GM18517 (cell line): ENCODE measurements around the gene ACTN2.

Experiments
- ATAC-seq: cut with Tn5 transposase; IDR thresholded peaks from one replicate; pipeline ENCODE4 v1.9.1; 2021; ENCODE audit warnings: mild to moderate bottlenecking, moderate library complexity; ENCODE audit not compliant: unreplicated experiment

The ACTN2 gene

DNA sequence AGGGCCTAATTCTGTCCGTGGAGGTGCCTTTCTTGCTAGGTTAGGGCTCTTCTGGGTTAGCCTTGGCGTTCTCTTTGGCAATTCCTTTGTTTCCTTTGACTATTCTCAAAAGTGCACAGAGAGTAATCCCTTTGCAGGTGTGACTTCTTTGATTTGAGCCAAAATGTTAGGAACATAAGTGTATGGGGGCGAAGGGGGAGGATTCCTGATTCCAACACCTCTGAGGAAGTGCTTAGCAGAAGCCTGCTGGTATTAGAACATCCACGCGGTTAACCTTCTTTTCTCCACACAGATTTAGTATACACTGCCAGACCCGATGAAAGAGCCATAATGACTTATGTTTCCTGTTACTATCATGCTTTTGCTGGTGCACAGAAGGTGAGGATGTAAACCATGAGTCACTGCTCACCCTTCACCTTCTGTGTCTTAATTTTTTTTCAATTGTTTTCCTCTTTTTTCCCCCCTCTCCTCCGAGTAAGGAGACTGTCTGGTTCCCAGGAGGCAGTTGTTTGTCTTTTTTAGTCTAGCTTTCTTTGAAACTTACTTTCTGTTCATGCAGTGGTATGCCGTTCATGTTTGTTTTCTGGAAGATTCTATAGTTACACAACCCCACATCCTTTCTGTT lies 48.0 kb downstream of the ACTN2 start:
- ATAC-seq: no peak

DNA sequence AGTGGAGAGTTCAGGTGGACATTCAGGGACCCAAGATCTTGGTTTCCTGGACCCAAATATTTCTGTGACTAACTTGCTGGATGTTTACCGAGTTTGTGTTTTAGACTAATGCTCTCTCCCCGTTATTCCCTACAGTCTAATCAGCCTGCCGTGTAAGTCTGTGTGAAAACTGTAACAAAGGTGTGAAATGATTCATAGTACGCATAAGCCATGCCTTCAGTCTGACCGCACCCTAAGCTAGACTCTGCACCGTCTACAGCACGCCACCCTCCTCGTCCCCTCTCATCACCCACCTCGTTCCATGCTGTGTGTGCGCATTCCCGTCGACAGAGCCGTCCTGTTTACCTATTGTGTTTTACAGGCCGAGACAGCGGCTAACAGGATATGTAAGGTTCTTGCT lies 50.5 kb downstream of the ACTN2 start:
- ATAC-seq: no peak

DNA sequence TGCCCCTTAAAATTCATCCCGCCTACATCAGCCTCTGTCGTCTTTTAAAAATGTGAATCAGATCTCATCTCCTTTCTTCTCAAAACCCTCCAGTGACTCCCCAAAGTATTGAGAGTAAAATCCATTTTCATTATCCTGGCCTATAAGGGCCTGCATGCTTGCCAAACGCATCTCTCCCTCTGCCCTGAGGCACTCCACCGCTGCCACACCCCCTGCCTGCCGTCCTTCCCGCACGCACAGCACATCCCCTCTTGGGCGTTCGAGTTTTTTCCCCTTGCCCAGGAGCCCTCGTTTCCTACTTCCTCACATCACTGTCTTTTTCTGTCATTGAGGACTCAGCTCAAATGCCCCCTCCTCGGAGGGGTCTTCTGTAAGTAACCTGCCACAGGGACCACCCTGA lies 55.5 kb downstream of the ACTN2 start:
- no peak for ATAC-seq

DNA sequence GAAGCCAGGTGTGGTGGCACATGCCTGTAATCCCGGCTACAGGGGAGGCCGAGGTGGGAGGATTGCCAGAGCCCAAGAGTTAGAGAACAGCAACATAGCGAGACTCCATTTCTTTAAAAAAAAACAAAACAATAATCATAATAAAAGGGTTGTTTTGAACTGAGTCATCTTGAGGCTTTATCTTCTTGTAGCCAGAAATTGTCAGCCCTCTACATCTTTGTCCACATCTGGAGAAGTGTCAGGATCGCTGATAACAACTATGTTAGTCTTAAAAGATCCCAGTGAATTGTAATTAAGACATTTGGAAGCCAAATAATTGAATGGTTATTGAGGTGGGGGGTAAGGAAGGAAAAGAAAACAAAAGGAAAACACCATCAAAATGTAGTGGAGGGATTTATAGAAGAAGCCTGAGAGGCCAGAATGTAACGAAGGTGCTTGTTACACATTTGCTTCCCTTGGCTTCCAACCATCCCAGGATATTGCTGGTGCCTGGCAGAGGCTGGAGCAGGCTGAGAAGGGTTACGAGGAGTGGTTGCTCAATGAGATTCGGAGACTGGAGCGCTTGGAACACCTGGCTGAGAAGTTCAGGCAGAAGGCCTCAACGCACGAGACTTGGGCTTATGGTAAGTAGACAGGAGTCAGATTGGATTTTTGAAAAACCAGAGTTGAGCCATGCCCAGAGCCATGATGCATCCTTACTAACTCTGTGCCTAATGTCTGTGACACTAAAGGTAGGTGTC lies 56.3 kb downstream of the ACTN2 start:
- ATAC-seq: no peak

DNA sequence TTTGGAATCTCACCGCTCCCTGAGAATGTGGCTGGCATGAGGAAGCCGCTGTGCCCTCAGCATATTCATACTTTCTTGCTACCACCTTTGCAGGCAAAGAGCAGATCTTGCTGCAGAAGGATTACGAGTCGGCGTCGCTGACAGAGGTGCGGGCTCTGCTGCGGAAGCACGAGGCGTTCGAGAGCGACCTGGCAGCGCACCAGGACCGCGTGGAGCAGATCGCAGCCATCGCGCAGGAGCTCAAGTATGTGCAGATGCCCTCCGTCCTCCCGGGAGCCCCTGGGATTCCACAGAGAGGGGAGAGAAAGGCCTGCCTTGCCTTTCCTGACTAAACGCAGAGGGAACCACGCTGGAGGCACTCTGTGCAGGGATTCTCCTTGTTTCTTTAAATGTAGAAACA lies 58.2 kb downstream of the ACTN2 start:
- ATAC-seq: no peak

DNA sequence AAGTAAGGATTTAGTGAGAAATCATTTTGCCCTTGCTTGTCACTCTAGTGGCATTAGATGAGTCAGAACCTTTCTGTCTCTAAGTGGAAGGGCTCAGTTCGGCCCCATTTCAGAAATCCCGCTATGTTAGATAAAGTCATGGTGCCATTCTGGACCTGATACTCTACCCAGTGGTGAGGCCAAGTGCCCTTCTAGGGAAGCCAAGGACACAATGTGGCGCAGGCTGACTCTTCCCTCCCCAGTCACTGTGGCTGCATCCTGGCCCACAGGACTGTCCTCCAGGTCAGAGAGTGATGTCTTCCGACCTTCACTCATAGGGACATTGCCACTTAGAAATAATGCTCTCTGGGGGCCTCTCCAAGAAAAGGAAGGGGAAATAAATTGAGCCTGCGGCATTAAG lies 60.5 kb downstream of the ACTN2 start:
- ATAC-seq: no peak

DNA sequence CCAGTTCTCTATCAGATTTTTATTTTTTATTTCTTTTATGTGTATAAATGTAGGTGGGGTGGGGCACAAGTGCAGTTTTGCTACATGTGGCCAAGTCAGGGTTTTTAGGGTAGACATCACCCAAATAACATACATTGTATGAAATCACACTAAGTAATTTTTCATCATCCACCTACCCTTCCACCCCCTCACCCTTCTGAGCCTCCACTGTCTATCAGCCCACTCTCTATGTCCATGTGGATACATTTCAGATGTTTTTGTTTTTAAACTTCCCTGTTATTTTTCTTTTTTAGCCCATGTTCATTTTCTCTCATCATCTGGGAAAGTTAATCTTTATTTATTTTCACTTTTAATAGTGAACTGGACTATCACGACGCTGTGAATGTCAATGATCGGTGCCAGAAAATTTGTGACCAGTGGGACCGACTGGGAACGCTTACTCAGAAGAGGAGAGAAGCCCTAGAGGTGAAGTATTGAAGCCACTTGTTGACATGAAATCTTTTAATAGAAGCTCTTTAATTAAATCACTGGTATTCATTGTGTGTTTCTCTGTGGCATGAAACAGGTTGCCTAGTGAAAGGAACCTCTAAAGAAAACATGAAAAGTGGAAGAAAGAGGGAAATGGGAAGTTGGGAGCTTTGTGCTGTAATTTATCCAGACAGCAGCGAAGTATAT lies 61.1 kb downstream of the ACTN2 start:
- no peak for ATAC-seq

DNA sequence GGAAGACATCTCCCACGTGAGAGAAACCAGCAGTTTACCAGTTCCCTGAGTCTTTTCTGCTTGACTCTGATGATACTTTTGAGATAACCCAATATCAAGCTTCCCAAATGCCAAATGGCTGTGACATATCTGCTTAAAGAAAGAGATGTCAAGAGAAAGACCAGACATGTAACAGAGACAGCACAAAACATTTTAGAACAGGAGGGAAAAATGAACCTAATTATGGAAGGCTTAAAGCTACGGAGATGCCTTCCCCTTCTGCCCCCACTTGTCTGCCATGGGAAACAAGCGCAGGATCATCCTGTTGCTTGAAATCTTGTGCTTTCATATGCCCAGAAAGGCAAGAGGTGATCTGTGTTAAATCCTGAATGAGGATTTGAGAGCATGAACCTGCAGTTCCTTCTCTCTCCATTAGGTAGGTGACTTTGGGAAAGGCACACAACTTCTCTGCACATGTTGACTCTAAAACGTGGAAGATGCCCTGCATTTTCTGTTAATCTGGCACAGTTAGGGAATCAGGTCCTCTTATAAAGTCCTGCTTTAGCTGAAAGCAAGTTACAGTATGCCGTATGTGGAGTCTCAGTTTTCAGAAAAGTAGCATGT lies 62.1 kb downstream of the ACTN2 start:
- ATAC-seq: no peak

DNA sequence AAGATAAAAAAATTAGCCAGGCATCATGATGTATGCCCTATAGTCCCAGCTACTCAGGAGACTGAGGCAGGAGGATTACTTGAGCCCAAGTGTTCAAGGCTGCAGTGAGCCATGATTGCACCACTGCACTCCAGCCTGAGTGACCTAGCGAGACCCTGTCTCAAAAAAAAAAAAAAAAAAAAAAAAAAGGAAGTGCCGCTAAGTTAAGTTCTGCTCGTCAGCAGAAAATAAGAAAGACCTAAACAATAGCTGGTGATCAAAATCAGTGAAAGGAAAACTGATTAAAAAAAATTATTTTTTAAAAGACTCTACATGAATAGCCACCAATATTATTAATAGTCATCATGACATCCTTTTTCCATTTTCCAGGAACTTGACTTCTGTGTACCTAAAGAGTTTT lies 64.6 kb downstream of the ACTN2 start:
- ATAC-seq: no peak

DNA sequence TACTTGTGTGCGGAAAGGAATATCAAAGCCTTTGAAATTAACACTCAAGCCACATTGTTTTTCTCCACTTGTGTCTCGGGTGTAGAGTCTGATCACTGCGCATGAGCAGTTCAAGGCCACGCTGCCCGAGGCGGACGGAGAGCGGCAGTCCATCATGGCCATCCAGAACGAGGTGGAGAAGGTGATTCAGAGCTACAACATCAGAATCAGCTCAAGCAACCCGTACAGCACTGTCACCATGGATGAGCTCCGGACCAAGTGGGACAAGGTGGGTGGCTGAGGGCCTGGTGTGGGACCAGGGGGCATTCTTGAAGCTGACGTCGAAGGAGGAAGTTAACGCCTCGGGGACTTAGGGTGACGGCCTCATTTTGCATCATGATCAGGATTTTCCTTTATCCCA lies 65.1 kb downstream of the ACTN2 start:
- ATAC-seq: no peak

DNA sequence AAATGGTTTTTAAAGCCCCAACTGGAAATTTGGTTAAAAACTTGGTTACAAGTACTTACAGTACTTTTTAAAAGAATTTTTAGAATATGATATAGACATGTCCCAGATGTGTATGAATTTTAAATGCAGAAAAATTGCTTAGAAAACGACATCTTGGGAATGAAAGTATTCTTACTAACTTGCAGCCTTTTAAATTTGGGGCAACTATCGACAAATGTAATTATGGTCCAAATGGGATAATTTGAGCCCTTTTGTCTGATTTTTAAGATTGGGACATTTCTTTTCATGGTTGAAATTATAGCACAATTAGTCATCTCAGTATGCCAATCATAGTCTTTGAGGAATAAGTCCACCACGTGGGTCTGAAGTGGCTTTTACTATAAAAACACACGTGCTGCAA lies 65.6 kb downstream of the ACTN2 start:
- no peak for ATAC-seq

DNA sequence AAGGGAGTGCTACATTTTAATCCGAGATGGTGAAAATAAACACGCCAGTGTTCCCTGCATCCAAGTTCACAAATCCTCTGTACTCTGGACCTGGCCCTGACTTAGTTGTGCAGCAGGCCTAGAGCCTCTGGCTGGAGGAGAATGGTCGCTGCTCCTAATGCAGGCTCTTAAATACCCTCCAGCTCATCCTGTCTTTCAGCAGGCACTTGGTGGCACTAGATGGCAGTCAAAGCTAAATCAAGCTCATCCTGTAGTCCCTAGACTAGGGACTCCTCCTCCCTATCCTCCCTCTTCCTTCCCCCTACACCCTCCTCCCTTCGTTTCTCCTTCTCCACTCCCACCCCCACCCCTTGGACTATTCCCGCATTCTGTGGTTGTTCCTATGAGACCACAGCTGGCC lies 67.2 kb downstream of the ACTN2 start:
- ATAC-seq: no peak

DNA sequence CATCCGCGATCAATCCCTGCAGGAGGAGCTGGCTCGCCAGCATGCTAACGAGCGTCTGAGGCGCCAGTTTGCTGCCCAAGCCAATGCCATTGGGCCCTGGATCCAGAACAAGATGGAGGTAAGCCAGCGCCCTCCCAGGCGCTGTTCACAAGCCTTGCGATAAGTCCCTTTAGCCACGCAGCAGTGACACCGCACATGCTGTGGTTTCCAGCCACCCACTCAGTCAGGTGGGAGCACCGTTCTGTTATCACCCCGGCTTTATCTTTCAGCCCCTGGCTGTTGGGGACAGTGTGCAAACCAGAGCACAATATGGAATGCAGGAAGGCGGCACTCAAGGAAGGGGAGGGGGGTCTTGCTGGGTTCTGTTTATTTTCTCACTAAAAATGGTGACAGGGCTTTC lies 67.7 kb downstream of the ACTN2 start:
- ATAC-seq: no peak

DNA sequence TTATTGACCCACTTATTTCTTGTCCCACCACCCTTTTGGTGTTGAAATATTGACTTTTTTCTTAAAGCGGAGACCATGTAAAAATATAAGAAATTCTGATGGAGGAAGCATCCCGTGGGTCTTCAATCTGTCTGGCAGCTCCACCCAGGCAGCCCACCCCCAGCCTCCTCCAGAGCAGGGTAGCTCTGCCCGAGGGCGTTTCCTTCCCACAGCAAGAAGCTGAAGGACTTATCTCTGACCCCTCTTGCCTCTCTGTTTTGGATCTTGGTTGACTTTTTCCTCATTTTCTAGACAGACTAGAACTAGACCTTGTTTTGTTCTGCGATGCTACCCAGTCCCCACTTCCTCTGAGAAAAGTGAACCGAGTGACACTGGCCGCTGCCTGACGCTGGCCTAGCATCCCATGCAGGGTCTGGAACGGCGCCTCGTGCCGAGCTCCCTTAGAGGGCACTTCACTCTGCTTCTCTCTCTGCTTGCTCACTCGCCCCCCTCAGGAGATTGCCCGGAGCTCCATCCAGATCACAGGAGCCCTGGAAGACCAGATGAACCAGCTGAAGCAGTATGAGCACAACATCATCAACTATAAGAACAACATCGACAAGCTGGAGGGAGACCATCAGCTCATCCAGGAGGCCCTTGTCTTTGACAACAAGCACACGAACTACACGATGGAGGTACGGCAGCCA lies 68.4 kb downstream of the ACTN2 start:
- no peak for ATAC-seq

DNA sequence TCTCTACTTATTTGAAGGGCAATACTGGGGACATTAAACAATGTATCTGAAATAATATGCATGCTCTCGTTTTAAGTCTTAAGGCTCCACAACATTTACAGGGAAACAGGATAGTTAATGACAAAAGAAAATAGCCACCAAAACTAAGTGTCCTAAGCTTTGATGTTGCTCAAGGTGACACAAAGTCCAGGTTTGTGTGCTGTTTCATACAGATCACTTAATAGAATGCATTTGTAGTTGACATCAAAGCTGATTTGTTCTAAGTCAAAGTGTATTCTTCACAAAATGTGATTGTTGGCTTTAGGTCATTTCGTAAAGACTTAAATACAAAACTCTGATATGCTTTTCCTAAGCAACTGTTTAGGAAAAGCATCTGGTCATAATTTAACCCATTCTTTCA lies 71.3 kb downstream of the ACTN2 start:
- ATAC-seq: no peak

DNA sequence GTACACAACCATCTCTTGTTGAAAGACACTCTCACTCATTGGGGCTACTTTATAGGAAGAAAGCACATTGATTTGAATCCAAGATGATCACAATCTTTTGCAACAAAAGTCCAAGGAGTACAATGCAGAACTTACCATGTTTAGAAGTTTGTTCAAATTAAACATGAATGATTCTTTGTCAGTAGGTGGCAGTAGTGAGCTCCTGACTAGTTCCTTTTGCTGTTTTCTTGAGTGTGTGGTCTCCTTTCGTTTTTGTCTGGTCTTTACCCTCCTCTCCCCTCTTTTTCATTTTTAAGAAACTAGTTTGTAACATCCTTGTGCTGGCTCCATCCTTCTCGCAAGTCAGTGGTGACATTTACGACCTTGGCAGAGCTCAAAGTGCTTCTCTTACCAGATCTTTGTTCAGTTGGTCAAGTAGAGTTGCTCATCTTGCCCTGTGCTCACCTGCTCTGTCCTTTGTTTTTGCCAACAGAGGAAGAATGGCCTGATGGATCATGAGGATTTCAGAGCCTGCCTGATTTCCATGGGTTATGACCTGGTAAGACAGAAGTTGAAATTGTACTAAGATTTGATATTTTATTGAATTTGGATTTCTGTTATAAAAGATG lies 73.1 kb downstream of the ACTN2 start:
- ATAC-seq: peak; percentile 69

DNA sequence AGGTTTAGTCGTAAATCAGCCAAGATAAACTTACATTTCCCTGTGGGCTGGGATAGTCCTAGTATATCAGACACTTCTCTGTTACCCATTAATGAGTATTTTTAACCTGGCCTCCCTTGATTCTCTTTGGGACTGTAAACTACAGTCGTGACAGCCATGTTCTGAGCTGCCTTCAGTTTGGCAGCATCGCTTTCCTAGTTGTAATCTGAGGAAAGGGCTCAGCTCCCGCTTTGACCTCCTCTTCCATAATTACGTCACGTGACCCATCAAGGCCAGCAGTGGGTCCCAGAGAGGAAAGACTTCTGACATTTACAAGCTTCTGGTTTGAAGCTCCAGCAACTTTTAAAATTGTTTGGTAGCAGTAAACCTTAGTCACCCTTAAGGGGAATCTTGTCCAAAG lies 74.2 kb downstream of the ACTN2 start:
- no peak for ATAC-seq

DNA sequence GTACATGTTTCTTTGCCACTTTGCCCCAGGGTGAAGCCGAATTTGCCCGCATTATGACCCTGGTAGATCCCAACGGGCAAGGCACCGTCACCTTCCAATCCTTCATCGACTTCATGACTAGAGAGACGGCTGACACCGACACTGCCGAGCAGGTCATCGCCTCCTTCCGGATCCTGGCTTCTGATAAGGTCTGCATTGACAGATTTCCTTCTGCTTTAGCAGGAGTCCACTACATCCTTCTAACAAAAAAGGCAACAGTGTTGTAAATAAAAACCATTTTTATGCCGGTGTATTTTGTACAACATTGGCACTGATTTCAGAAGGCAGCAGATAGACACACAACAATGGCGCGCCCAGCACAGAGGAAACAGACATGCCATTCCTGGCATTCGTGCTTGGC lies 74.7 kb downstream of the ACTN2 start:
- no peak for ATAC-seq

DNA sequence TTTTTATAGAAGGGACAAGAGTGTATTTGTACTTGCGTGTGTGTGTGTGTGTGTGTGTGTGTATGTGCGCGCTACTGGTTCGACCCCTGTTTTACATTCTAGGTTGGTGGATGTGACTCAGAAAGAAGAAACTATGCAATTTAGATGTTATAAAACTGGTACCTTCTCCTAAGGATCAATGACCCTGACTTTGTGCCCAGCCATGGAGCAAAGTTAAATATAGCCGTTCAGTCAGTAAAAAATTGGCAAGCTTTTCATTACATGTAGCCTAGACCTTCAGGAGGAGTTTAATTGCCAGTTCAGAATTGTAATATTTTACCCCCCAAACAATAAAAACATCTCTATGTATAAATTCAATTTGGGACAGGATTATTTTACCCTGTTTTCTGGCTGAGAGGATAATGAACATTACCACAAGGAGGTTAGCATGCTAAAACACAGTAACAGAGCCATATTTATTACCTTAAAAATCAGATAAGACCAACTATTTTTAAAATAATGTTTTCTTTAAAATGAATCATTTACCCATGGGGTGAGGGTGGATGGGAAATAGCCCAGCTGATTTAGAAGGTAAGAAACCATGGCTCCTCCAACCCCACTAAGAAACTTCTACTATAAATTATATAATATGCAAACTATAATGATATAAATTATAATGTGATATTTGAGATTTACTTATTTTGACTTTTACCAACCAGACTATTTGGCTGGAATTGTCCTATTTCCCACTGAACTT lies 75.3 kb downstream of the ACTN2 start:
- ATAC-seq: no peak

DNA sequence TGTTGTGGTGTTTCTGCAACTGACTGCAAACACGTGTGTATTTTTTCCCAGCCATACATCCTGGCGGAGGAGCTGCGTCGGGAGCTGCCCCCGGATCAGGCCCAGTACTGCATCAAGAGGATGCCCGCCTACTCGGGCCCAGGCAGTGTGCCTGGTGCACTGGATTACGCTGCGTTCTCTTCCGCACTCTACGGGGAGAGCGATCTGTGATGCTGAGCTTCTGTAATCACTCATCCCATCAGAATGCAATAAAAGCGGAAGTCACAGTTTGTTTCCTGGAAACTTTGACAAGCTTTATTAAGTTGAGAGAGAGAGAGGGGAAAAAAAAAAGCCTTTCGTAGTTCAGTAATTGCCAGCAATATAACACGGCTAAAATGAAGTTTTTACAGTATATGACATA lies 76.1 kb downstream of the ACTN2 start:
- ATAC-seq: no peak
